ENCODE results near the gene MAP3K4.

DNA sequence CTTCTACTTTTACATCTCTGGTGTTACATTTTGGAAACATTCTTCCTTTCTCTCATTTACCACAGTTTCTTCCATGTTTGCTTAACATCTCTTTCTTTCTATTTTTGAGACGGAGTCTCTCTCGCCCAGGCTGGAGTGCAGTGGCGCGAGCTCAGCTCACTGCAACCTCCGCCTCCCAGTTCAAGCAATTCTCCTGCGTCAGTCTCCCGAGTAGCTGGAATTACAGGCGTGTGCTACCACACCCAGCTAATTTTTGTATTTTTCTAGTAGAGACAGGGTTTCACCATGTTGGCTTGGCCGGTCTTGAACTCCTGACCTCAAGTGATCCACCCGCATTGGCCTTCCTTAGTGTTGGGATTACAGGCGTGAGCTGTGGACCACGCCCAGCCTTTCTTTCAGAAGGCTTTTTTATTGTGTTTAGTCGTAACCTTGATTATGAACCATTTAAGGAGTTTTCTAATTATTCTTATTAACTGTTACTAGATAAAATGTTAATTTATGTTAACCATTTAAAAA lies 27.8 kb downstream of the MAP3K4 start:
- TF ChIP-seq, protein P1, sequence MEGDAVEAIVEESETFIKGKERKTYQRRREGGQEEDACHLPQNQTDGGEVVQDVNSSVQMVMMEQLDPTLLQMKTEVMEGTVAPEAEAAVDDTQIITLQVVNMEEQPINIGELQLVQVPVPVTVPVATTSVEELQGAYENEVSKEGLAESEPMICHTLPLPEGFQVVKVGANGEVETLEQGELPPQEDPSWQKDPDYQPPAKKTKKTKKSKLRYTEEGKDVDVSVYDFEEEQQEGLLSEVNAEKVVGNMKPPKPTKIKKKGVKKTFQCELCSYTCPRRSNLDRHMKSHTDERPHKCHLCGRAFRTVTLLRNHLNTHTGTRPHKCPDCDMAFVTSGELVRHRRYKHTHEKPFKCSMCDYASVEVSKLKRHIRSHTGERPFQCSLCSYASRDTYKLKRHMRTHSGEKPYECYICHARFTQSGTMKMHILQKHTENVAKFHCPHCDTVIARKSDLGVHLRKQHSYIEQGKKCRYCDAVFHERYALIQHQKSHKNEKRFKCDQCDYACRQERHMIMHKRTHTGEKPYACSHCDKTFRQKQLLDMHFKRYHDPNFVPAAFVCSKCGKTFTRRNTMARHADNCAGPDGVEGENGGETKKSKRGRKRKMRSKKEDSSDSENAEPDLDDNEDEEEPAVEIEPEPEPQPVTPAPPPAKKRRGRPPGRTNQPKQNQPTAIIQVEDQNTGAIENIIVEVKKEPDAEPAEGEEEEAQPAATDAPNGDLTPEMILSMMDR (IDR thresholded peaks at IDR 0.05 in 8 of 11, conservative IDR thresholded peaks at IDR 0.05 in 3 of 11) = no peak
- TF ChIP-seq POLR2A (IDR thresholded peaks at IDR 0.05) = no peak

Measured in spleen (tissue), 7 donors.